NCI-H2029 treated with DMSO at 0.1 percent for 48 hours (cell line): ENCODE results near the gene SLC19A1.

ENCODE experiments used
- DNase-seq: peaks from one replicate; lab custom pipeline; 2025; lab: John Stamatoyannopoulos, UW

The SLC19A1 gene

GRCh38 chr21:45478115-45478801, 64.0 kb downstream of the SLC19A1 start:
- no peak for DNase-seq

DNA sequence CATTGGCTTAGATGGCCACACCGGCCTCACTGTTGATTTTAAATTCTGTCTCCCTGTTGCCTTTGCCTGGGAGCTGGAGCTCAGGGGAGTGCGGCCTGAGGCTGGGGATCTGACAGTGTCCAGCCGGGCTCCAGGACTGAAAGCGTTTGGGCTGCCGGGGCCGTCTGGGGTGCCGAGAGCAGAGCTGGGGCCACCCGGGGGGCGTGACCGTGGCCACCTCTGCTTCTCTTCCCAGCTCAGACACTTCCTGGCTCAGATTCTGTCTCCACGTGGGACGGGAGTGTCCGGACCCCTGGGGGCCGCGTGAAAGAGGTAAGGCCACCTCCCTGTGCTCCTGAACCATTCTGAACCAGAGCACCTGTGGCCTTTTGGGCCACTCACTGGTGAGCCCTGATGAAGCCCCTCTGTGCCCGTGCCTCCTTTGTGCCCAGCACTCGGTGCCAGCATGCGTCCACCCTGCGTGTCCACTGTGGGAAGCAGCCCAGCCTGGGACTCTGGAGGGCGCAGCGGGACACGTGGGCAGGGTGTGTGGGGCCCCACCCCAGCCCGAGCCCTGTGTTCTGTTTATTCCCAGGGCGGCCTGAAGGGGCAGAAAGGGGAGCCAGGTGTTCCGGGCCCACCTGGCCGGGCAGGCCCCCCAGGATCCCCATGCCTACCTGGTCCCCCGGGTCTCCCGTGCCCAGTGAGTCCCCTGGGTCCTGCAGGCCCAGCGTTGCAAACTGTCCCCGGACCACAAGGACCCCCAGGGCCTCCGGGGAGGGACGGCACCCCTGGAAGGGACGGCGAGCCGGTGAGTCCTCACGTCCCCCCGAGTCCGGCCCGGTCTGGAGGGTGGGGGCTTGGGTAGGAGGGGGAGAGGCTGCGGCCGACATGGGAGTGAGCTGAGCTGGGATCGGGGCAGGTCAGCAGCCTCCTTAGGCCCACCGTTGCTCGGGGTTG, 64.8 kb downstream of the SLC19A1 start:
- no peak for DNase-seq

DNA sequence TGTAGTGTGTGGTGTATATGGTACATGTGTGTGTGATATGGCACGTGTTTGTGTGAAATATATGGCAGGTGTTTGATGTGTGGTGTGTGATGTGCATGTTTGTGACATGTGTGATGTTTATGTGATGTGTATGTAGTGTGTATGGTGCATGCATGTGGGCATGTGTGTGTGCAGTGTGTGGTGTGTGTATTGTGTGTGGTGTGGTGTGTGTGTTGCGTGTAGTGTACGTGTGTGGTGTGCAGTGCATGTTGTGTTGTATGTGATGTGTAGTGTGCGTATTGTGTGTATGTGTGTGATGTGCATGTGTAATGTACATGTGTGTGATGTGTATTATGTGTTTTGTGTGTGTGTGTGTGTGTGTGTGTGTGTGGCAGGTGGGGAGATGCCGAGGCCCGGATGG, 65.7 kb downstream of the SLC19A1 start:
- DNase-seq: no peak

- no peak for DNase-seq
Measured at GRCh38 chr21:45475797-45476570, 66.3 kb downstream of the SLC19A1 start.

DNA sequence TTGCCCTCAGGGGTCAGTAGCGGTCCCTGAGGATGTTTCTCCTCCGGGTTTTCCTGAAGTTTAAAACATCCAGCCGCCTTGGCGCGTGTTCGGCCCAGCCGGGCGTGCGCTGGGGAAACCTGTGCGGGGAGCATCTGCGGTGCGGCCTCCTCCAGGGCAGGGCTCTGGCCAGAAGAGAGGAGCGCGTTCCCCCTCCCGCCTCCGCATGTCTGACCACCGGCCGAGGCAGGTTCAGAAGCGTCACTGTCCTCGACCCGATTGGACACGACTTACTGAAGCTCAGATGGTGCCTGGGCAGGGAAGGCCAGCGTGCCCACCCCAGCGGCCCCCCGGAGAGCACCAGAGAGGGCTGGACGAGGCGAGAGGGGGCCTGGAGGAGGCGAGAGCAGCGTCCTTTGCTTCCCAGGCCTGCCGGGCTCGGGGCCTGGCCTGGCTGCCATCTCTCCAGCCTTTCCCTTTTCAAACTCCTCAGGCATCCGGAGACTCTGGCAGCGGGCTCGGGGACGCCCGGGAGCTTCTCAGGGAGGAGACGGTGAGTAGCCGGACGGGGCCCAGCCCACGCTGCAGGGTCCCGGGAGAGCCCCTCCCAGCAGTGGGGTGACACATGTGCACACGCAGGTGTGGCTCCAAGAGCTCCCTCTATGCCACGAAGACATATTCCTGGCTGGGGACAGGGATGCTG, 67.1 kb downstream of the SLC19A1 start:
- no peak for DNase-seq

GRCh38 chr21:45474323-45474950, 67.8 kb downstream of the SLC19A1 start:
- no peak for DNase-seq

DNA sequence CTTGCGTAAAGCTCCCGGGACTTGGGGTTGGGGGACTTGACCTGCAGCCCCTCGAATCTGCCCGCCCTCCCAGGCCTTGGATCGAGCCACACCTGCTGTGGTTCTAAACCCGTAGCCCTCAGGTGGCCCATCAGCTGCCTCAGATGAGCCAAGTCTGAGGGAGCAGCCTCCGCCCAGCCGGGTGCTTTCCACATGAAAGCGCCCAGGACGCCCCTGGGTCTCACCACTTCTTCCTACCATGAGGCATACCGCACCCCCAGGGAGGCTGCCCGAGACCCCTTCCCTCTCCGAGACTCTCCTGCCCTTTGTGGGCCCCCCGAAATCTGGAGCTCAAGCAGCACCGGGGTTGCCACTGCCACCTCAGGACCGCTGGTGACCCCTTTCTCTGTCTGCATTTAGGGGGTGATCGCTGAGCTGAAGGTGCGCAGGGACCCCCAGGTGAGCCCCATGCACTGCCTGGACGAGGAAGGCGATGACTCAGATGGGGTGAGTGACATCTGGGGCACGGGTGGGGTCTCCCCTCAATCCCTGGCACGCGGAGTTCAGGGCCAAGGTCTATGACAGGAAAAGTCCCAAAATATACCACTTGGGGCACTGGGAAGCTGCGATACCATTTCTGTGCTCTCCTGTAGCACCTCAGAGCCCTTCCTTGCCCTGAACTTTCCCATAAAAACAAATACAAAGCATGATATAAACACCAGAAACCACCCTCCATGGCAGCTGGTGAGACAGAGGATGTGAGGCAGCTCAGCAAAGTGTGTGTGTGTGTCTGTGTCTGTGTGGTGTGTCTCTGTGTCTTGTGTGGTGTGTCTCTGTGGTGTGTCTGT, 68.5 kb downstream of the SLC19A1 start:
- no peak for DNase-seq

- DNase-seq: no peak
Measured at GRCh38 chr21:45472445-45473365, 69.5 kb downstream of the SLC19A1 start.

GRCh38 chr21:45471525-45472221, 70.6 kb downstream of the SLC19A1 start:
- DNase-seq: no peak

DNA sequence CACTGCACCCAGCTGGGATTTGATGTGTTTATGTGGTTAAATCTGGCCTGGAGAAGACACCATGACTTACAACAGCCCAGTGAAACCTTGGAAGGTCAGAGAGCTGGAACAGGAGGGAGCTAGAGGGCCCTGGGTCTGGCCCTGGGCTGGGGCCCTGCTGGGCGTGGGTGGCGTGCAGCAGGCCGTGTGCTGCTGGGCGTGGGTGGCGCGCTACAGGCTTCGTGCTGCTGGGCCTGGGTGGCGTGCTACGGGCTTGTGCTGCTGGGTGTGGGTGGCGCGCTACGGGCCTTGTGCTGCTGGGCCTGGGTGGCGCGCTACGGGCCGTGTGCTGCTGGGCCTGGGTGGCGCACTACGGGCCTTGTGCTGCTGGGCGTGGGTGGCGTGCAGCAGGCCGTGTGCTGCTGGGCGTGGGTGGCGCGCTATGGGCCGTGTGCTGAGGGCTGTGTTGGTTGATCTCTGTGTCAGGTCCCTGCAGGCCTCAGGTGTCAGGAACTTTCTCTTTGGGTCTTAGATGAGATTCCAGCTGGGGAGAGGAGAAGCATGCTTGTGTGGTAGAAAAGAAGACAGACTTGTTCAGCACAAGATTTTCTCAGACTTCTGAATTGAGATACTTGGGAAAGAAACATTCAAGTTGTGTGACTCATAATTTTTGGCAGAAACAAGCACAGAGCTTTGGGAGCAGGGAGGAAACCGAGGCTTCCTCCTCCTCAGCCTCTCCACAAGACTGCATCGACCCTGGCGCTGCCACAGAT, 71.3 kb downstream of the SLC19A1 start:
- no peak for DNase-seq

GRCh38 chr21:45470087-45470515, 72.1 kb downstream of the SLC19A1 start:
- no peak for DNase-seq

DNA sequence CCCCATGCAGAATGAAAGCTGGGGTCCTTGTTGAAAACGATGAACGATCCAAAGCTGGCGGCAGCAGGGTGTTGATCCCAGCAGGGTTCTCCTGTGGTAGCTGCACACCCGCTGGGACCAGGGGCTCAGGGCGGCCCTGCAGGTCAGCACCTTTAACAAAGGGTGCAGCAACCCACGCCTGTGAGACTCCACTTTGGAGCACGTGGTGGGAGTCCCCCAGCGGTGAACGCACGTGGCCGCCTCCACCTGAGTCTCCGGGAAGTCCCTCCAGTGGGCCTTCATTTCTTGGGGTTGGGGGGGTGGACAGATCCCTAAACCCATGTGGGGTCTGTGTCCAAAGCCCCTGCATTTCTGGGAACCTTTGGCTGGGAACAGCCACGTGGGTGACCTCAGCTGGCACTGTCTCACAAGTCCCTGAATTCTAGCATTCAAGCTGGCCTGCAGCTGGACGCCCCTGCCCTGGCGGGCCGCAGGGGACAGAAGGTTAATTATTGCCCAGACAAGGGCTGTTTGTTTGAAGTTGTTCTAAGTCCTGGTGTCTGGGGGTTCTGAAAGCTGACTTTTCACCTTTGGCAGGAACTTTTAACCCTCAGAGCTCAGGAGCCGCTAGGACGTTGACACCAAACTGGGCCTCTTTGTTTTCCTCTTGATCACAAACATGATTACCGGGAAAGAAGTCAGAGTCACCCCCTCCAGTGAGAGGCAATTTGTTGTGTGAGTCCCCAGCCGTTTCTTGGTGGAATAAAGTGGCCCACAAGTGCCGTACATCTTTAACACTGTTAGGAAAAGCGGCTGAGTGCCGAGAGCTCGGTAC, 72.8 kb downstream of the SLC19A1 start:
- DNase-seq: no peak

- DNase-seq: no peak
Measured at GRCh38 chr21:45468971-45469272, 73.3 kb downstream of the SLC19A1 start.

DNA sequence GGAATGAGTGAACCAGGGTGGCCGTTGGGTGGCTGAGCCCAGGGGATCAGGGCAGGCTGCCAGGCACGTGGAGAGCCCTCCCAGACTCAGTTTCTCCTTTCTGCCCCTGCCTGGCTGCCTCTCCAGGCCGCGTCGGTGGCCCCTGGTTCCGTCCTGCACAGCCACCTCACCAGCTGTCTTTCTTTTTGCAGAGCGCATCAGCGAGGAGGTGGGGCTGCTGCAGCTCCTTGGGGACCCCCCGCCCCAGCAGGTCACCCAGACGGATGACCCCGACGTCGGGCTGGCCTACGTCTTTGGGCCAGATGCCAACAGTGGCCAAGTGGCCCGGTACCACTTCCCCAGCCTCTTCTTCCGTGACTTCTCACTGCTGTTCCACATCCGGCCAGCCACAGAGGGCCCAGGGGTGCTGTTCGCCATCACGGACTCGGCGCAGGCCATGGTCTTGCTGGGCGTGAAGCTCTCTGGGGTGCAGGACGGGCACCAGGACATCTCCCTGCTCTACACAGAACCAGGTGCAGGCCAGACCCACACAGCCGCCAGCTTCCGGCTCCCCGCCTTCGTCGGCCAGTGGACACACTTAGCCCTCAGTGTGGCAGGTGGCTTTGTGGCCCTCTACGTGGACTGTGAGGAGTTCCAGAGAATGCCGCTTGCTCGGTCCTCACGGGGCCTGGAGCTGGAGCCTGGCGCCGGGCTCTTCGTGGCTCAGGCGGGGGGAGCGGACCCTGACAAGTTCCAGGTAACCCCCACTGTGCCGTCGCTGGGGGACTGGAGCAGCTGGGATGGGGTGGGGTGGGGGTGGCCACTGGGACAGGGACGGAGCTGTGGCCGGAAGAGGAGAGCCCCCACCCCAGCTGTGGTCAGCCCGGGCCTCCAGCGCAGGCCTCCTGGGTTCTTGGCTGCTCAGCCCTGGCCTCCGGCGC, 73.9 kb downstream of the SLC19A1 start:
- DNase-seq: no peak

DNA sequence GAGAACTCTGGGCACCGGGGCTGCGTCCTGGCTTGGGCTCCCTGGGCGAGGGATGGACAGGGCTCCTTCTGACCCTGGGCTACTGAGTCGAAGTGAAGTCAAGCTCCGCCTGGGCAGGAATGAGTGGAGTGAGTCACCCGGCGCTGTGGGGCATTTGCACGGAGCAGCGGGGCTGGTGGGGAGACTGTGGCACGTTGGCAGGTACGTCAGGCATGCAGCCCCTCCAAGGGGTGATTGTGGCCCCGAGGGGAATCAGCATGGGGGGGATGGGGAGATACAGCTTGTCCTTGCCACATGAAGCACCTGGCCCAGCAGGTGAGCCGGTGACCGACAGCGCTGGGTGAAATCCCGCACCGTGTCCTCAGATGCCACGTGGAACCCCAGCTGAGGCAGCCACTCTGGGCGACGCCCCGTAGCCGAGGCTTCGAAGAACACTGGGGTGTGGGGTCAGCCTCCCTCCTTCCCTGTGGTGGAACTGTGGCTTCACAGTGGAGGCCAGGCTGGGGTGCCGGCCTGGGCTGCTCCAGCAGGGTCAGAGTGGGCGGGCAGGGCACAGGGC, 74.9 kb downstream of the SLC19A1 start:
- DNase-seq: no peak
